HepG2 (cell line): ENCODE data around the gene DGUOK. TPM values are rescaled to one million over a fixed set of nuclear protein-coding genes. Genes with fewer than 3 reads are reported as not detected.

Experiments used
- ASH2L ChIP-seq: fragments of 300-600, 200-600 bp; sonication (generic); IDR thresholded peaks from 2 replicates; pipeline ENCODE4 v1.7.0; 2017; ENCODE audit warnings: low read depth, mild to moderate bottlenecking, moderate library complexity, mixed read lengths, low read length; ENCODE audit not compliant: insufficient read length
- HOXA3 ChIP-seq: sonication (generic); formaldehyde crosslinking; IDR thresholded peaks from 2 replicates; pipeline ENCODE4 v1.5.0; 2020; ENCODE audit warnings: missing genetic modification reagents
- KDM2A ChIP-seq: sonication (generic); formaldehyde crosslinking; IDR thresholded peaks from 2 replicates; pipeline ENCODE4 v1.4.0; 2020; ENCODE audit warnings: low read depth, missing genetic modification reagents, borderline replicate concordance
- KDM5B ChIP-seq: sonication (generic); formaldehyde crosslinking; IDR thresholded peaks from 2 replicates; pipeline ENCODE4 v1.4.0; 2020; ENCODE audit warnings: missing genetic modification reagents, mild to moderate bottlenecking, borderline replicate concordance
- KLF16 ChIP-seq, 2 experiments: sonication (generic) in 1 of 2; formaldehyde crosslinking in 1 of 2; IDR thresholded peaks; 2 replicates each; pipeline versions ENCODE4 v1.6.1 to v1.8.0; 2016 to 2023; ENCODE audit warnings: missing genetic modification reagents in 2 of 2, missing compliant biosample characterization in 1 of 2
- NFE2L2 ChIP-seq: fragments of 150-350 bp; IDR thresholded peaks from 2 replicates; pipeline ENCODE4 v1.6.1; 2014; ENCODE audit warnings: low read length
- NR3C1 ChIP-seq: sonication (generic); formaldehyde crosslinking; IDR thresholded peaks from 2 replicates; pipeline ENCODE4 v1.4.0; 2020; ENCODE audit warnings: missing genetic modification reagents
- POGZ ChIP-seq: sonication (generic); formaldehyde crosslinking; IDR thresholded peaks from 2 replicates; pipeline ENCODE4 v1.4.0; 2020; ENCODE audit warnings: mild to moderate bottlenecking, missing genetic modification reagents
- RBFOX2 ChIP-seq: fragments of 200-400 bp; formaldehyde crosslinking; IDR thresholded peaks from 2 replicates; pipeline ENCODE4 v1.6.1; 2017; ENCODE audit warnings: low read depth, mild to moderate bottlenecking, low read length
- SRSF1 ChIP-seq: fragments of 200-400 bp; formaldehyde crosslinking; optimal IDR thresholded peaks from 2 replicates; pipeline ENCODE3; 2017; ENCODE audit warnings: mild to moderate bottlenecking, low read depth, low read length, moderate library complexity
- SSRP1 ChIP-seq: IDR thresholded peaks from 2 replicates; pipeline ENCODE4 v1.6.1; 2016; ENCODE audit warnings: control low read depth
- TEAD3 ChIP-seq: optimal IDR thresholded peaks from 2 replicates; pipeline ENCODE3; 2016; ENCODE audit warnings: borderline replicate concordance
- ZBTB7A ChIP-seq: sonication (generic); formaldehyde crosslinking; IDR thresholded peaks from 2 replicates; pipeline ENCODE4 v1.8.0; 2022; ENCODE audit warnings: mild to moderate bottlenecking, missing genetic modification reagents
- ZBTB7B ChIP-seq: sonication (generic); formaldehyde crosslinking; IDR thresholded peaks from 2 replicates; pipeline ENCODE4 v1.4.0; 2020; ENCODE audit warnings: missing genetic modification reagents
- ZFP1 ChIP-seq: IDR thresholded peaks from 2 replicates; pipeline ENCODE4 v1.6.1; 2016
- ZFP82 ChIP-seq: sonication (generic); formaldehyde crosslinking; IDR thresholded peaks from 2 replicates; pipeline ENCODE4 v1.5.1; 2020; ENCODE audit warnings: mild to moderate bottlenecking, missing genetic modification reagents, borderline replicate concordance
- ZNF143 ChIP-seq: sonication (generic); formaldehyde crosslinking; IDR thresholded peaks from 2 replicates; pipeline ENCODE4 v1.4.0; 2020; ENCODE audit warnings: missing genetic modification reagents
- ZNF253 ChIP-seq: sonication (generic); formaldehyde crosslinking; IDR thresholded peaks from 2 replicates; pipeline ENCODE4 v1.8.0; 2022; ENCODE audit warnings: mild to moderate bottlenecking, missing genetic modification reagents, borderline replicate concordance
- ZNF333 ChIP-seq: sonication (generic); formaldehyde crosslinking; IDR thresholded peaks from 2 replicates; pipeline ENCODE4 v1.4.0; 2020; ENCODE audit warnings: mild to moderate bottlenecking, missing genetic modification reagents, borderline replicate concordance
- polyA plus RNA-seq, 8 experiments: library from polyadenylated mRNA; depleted of rRNA in 3 of 8; stranded (reverse) in 7 of 8; unstranded in 1 of 8; fragments of >200 nt; fragmentation: Illumina TruSeq in 4 of 8; extraction: Trizol in 4 of 8; gene quantifications; 2 replicates each; pipeline versions ENCODE4 v1.2.1 to v1.2.3, GENCODE V29; 2011 to 2016; ENCODE audit warnings: low read depth in 4 of 8, missing spikeins in 1 of 8, mixed read lengths in 1 of 8; ENCODE audit not compliant: insufficient read depth in 1 of 8
- total RNA-seq, 5 experiments: library from RNA; depleted of rRNA; stranded (reverse); fragments of >200 nt; fragmentation: Illumina TruSeq; extraction: Trizol; gene quantifications; 2 replicates each; pipeline ENCODE4 v1.2.3, GENCODE V29; 2016; ENCODE audit warnings: low read depth in 1 of 5
- TF ChIP-seq, protein P1 (sequence below): fragments of 450-650 bp; IDR thresholded peaks from 2 replicates; pipeline ENCODE4 v1.6.1; 2017; ENCODE audit warnings: mild to moderate bottlenecking
- TF ChIP-seq, protein P2 (sequence below): sonication (generic); formaldehyde crosslinking; IDR thresholded peaks from 2 replicates; pipeline ENCODE4 v1.4.0; 2020; ENCODE audit warnings: missing genetic modification reagents, mild to moderate bottlenecking, borderline replicate concordance
- TF ChIP-seq, protein P3 (sequence below): sonication (generic); formaldehyde crosslinking; IDR thresholded peaks from 2 replicates; pipeline ENCODE4 v1.4.0; 2020; ENCODE audit warnings: mild to moderate bottlenecking, missing genetic modification reagents
- TF ChIP-seq, protein P4 (sequence below): sonication (generic); formaldehyde crosslinking; IDR thresholded peaks from 2 replicates; pipeline ENCODE4 v1.4.0; 2020; ENCODE audit warnings: mild to moderate bottlenecking, missing genetic modification reagents
- TF ChIP-seq, protein P5 (sequence below): sonication (generic); formaldehyde crosslinking; IDR thresholded peaks from 2 replicates; pipeline ENCODE4 v1.4.0; 2020; ENCODE audit warnings: missing genetic modification reagents, borderline replicate concordance

Gene DGUOK
- total and polyA plus RNA-seq, 2 of the 13 experiments (the other 11 are each of a cell fraction or from before 2014, with no cell fraction given), result 105 to 137 TPM

DNA sequence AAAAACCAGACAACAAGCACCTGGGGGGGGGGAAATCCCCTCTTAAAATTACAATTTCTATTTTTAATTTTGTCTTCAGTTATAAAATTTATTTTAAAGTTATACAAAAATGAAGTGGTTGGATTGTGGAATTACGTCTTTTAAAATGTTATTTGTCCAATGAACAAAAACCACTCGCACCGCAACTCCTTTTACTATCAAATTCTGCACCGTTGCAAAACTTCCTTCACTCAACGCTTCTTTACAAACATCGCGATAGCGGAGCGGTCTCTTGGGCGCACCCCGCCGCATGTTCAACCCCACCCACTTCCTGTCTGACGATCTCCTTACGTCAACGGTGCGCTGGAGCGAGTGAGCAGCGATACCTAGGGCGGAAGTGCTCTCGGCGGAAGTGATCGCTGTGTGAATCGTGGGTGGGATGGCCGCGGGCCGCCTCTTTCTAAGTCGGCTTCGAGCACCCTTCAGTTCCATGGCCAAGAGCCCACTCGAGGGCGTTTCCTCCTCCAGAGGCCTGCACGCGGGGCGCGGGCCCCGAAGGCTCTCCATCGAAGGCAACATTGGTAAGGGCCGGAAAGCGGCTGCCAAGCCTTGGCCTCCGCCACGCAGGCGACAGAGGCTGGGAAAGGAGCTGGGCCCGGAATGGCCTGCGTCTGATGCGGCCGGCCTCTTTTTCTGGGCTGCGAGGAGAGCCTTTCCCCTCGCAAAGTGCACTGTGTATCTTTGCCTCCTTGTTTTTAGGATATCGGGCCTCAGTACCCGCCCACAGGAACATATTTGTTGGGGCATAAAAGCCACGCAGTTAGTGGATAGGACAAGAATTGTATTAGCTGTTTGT is at the start of gene DGUOK (continued):
- TF ChIP-seq HOXA3 (peak; percentile 100), NR3C1 (CRISPR knock-in tag) (no peak; the same call in 1 of the 2 replicates), ZNF143 (CRISPR knock-in tag) (0 out of 2 replicates have a peak, but pooled peaks have one; percentile 47), NFE2L2 (no peak), SRSF1 (peak; percentile 87), ASH2L (peak; percentile 99), ZNF253 (no peak; the same call in 1 of the 2 replicates), SSRP1 (CRISPR knock-in tag) (peak; percentile 71; the same call in 1 of the 2 replicates), TEAD3 (CRISPR knock-in tag) (no peak), KDM5B (CRISPR knock-in tag) (peak; percentile 99), ZFP82 (CRISPR knock-in tag) (peak; percentile 71; the same call in 1 of the 2 replicates), KLF16 (CRISPR knock-in tag; IDR thresholded peaks at IDR 0.05) (peak; percentile 40 to 88; a peak in 2 of 4 replicates), KDM2A (CRISPR knock-in tag) (peak; percentile 95), POGZ (CRISPR knock-in tag) (peak; percentile 99), ZBTB7A (CRISPR knock-in tag) (no peak), ZNF333 (CRISPR knock-in tag) (0 out of 2 replicates have a peak, but pooled peaks have one; percentile 42), RBFOX2 (peak; percentile 98), ZFP1 (CRISPR knock-in tag) (peak; percentile 45; the same call in 1 of the 2 replicates), ZBTB7B (CRISPR knock-in tag) (peak; percentile 85)
- TF ChIP-seq, protein P1, sequence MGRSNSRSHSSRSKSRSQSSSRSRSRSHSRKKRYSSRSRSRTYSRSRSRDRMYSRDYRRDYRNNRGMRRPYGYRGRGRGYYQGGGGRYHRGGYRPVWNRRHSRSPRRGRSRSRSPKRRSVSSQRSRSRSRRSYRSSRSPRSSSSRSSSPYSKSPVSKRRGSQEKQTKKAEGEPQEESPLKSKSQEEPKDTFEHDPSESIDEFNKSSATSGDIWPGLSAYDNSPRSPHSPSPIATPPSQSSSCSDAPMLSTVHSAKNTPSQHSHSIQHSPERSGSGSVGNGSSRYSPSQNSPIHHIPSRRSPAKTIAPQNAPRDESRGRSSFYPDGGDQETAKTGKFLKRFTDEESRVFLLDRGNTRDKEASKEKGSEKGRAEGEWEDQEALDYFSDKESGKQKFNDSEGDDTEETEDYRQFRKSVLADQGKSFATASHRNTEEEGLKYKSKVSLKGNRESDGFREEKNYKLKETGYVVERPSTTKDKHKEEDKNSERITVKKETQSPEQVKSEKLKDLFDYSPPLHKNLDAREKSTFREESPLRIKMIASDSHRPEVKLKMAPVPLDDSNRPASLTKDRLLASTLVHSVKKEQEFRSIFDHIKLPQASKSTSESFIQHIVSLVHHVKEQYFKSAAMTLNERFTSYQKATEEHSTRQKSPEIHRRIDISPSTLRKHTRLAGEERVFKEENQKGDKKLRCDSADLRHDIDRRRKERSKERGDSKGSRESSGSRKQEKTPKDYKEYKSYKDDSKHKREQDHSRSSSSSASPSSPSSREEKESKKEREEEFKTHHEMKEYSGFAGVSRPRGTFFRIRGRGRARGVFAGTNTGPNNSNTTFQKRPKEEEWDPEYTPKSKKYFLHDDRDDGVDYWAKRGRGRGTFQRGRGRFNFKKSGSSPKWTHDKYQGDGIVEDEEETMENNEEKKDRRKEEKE, result no peak
- TF ChIP-seq, protein P2, sequence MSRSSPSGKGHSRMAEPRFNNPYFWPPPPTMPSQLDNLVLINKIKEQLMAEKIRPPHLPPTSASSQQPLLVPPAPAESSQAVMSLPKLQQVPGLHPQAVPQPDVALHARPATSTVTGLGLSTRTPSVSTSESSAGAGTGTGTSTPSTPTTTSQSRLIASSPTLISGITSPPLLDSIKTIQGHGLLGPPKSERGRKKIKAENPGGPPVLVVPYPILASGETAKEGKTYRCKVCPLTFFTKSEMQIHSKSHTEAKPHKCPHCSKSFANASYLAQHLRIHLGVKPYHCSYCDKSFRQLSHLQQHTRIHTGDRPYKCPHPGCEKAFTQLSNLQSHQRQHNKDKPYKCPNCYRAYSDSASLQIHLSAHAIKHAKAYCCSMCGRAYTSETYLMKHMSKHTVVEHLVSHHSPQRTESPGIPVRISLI, result no peak
- TF ChIP-seq, protein P3, sequence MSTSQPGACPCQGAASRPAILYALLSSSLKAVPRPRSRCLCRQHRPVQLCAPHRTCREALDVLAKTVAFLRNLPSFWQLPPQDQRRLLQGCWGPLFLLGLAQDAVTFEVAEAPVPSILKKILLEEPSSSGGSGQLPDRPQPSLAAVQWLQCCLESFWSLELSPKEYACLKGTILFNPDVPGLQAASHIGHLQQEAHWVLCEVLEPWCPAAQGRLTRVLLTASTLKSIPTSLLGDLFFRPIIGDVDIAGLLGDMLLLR (CRISPR knock-in tag), result peak; percentile 91; the same call in 1 of the 2 replicates
- TF ChIP-seq, protein P4, sequence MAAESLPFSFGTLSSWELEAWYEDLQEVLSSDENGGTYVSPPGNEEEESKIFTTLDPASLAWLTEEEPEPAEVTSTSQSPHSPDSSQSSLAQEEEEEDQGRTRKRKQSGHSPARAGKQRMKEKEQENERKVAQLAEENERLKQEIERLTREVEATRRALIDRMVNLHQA, result no peak
- TF ChIP-seq, protein P5, sequence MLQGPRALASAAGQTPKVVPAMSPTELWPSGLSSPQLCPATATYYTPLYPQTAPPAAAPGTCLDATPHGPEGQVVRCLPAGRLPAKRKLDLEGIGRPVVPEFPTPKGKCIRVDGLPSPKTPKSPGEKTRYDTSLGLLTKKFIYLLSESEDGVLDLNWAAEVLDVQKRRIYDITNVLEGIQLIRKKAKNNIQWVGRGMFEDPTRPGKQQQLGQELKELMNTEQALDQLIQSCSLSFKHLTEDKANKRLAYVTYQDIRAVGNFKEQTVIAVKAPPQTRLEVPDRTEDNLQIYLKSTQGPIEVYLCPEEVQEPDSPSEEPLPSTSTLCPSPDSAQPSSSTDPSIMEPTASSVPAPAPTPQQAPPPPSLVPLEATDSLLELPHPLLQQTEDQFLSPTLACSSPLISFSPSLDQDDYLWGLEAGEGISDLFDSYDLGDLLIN (CRISPR knock-in tag), result no peak
